AG10803 (cell line): ENCODE results near the gene MS4A2.

ENCODE experiments used
- DNase-seq: peaks from one replicate; pipeline ENCODE4 v3.0.0; 2010; ENCODE audit warnings: low read depth
- H3K4me3 ChIP-seq: 2 replicates; pipeline ENCODE4 v1.5.1; 2011; ENCODE audit warnings: mild to moderate bottlenecking, low read length, control low read depth
- CTCF ChIP-seq: conservative IDR thresholded peaks from 2 replicates; pipeline ENCODE4 v1.5.1; 2011; ENCODE audit warnings: mild to moderate bottlenecking, low read length, control low read depth, inconsistent platforms

The MS4A2 gene

GRCh38 chr11:60111793-60112192 is 23.3 kb downstream of the MS4A2 start:
- H3K4me3 ChIP-seq = no peak overlapping the region
- no peak for DNase-seq
- TF ChIP-seq CTCF = no peak

- no peak for TF ChIP-seq CTCF
- no peak for DNase-seq
- H3K4me3 ChIP-seq = no peak overlapping the region
These were observed 28.7 kb downstream of the MS4A2 start for GRCh38 chr11:60116996-60117790.

- H3K4me3 ChIP-seq = no peak overlapping the region
- no peak for DNase-seq
- no peak for TF ChIP-seq CTCF
These were observed 29.9 kb downstream of the MS4A2 start for GRCh38 chr11:60118338-60118737.

GRCh38 chr11:60119710-60120109 is 31.2 kb downstream of the MS4A2 start:
- DNase-seq = no peak
- no peak overlapping the region for H3K4me3 ChIP-seq
- no peak for TF ChIP-seq CTCF

GRCh38 chr11:60121264-60121663 is 32.8 kb downstream of the MS4A2 start:
- TF ChIP-seq CTCF = no peak
- no peak for DNase-seq
- no peak overlapping the region for H3K4me3 ChIP-seq

- no peak for TF ChIP-seq CTCF
- H3K4me3 ChIP-seq = no peak overlapping the region
- DNase-seq = no peak
These were observed 34.1 kb downstream of the MS4A2 start for GRCh38 chr11:60122414-60123036.
